RWPE2 (cell line): ENCODE results near the gene INPP5E.

Source experiments
- ATAC-seq: fragments of 200-7000 bp; cut with Tn5 transposase; 3 replicates; pipeline ENCODE4 v1.9.1; 2021; ENCODE audit warnings: low read depth
- DNase-seq: peaks from one replicate; pipeline ENCODE4 v3.0.0-alpha.2; 2020; ENCODE audit warnings: low spot score
- H3K27ac ChIP-seq: fragments of 450-650 bp; 2 replicates; pipeline ENCODE4 v1.5.1; 2017; ENCODE audit warnings: mild to moderate bottlenecking; ENCODE audit not compliant: poor library complexity, severe bottlenecking
- H3K27me3 ChIP-seq: fragments of 250-450 bp; sonication (Bioruptor Pico); 2 replicates; pipeline ENCODE4 v1.5.1; 2021; ENCODE audit warnings: mild to moderate bottlenecking, moderate library complexity; ENCODE audit not compliant: insufficient read depth, poor library complexity, severe bottlenecking
- H3K36me3 ChIP-seq: fragments of 250-450 bp; sonication (Bioruptor Pico); 2 replicates; pipeline ENCODE4 v1.5.1; 2020; ENCODE audit warnings: low read depth, mild to moderate bottlenecking, moderate library complexity
- H3K4me1 ChIP-seq: fragments of 250-450 bp; sonication (Bioruptor Pico); 2 replicates; pipeline ENCODE4 v1.5.1; 2021; ENCODE audit warnings: mild to moderate bottlenecking, moderate library complexity; ENCODE audit not compliant: insufficient read depth, poor library complexity, severe bottlenecking
- H3K4me3 ChIP-seq: fragments of 250-450 bp; sonication (Bioruptor Pico); 2 replicates; pipeline ENCODE4 v1.5.1; 2021; ENCODE audit warnings: mild to moderate bottlenecking, moderate library complexity; ENCODE audit not compliant: severe bottlenecking
- H3K9me3 ChIP-seq: fragments of 250-450 bp; sonication (Bioruptor Pico); 2 replicates; pipeline ENCODE4 v1.5.1; 2021; ENCODE audit warnings: mild to moderate bottlenecking, moderate library complexity; ENCODE audit not compliant: severe bottlenecking
- CTCF ChIP-seq: fragments of 450-650 bp; IDR thresholded peaks from one replicate; pipeline ENCODE4 v1.5.1; 2017; ENCODE audit warnings: mild to moderate bottlenecking, moderate library complexity; ENCODE audit not compliant: poor library complexity, severe bottlenecking

Gene INPP5E

GRCh38 chr9:136437839-136438547 lies 1.7 kb downstream of the INPP5E start:
- peaks cover 6% of the 10 kb centered on the region for H3K4me1 ChIP-seq
- ATAC-seq (no peak; the same call in 1 of the 3 replicates), DNase-seq (no peak)
- H3K27ac ChIP-seq: peak overlapping the region; percentile 54
- H3K27me3 ChIP-seq: no peaks in the 10 kb centered on the region
- no peaks in the 10 kb centered on the region for H3K9me3 ChIP-seq
- peak overlapping the region; percentile 67 for H3K4me3 ChIP-seq
- TF ChIP-seq CTCF: no peak
- peaks cover 46% of the 10 kb centered on the region for H3K36me3 ChIP-seq

GRCh38 chr9:136437430-136437829 lies 2.2 kb downstream of the INPP5E start:
- ATAC-seq (no peak), DNase-seq (no peak)
- H3K27ac ChIP-seq: no peak overlapping the region

GRCh38 chr9:136436055-136436634 lies 3.5 kb downstream of the INPP5E start:
- no peak for ATAC-seq
- Histone ChIP-seq H3K27me3 (no peaks in the 10 kb centered on the region), H3K4me1 (peaks cover 6% of the 10 kb centered on the region), H3K4me3 (no peak overlapping the region), H3K36me3 (peaks cover 31% of the 10 kb centered on the region), H3K9me3 (no peaks in the 10 kb centered on the region), H3K27ac (no peak overlapping the region)
- TF ChIP-seq CTCF: no peak
- peak; percentile 58 for DNase-seq

More at GRCh38 chr9:136437430-136437829, 2.2 kb downstream of the INPP5E start:
- peaks cover 43% of the 10 kb centered on the region for H3K36me3 ChIP-seq
- no peak for TF ChIP-seq CTCF
- peak overlapping the region; percentile 67 for H3K4me3 ChIP-seq
- H3K4me1 ChIP-seq: peaks cover 6% of the 10 kb centered on the region
- H3K9me3 ChIP-seq: no peaks in the 10 kb centered on the region
- H3K27me3 ChIP-seq: no peaks in the 10 kb centered on the region

DNA sequence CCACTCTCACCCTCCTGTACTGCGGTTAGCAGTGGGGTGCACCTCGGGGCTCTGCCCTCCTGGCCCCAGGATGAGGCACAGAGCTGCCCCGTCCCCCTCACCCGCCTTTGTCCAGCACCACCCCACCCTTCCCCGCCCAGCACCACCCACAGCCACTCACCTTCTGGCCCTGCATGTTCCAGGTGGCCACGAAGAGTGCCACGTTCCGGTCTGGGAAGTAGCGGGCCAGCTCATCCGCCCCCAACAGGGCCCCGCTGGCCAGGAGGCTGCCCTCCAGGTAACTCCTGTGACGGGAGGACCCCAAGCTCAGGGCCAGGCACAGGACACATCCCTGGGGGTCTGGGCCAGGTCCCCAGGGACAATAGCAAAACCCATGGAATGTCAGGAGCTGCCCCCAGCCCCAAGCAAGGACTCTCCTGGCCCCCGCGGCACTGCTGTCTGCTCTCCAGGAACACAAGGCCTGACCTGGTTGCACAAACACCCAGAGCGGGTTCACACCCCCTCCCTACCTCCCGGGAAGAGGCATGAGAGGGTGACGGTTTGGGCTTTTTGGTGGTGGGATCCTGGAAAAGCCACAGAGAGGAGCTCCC lies 5.0 kb downstream of the INPP5E start:
- no peaks in the 10 kb centered on the region for H3K27me3 ChIP-seq
- H3K9me3 ChIP-seq: no peaks in the 10 kb centered on the region
- peaks cover 6% of the 10 kb centered on the region for H3K4me1 ChIP-seq
- no peak for TF ChIP-seq CTCF
- no peak overlapping the region for H3K27ac ChIP-seq
- H3K36me3 ChIP-seq: peaks cover 27% of the 10 kb centered on the region
- ATAC-seq (no peak), DNase-seq (peak; percentile 57)
- H3K4me3 ChIP-seq: no peak overlapping the region
